GM12878 (cell line): ENCODE measurements around the gene KLF15. TPM values are rescaled to one million over a fixed set of nuclear protein-coding genes. Genes with fewer than 3 reads are reported as not detected.

Experiments used
- ATAC-seq: fragments of 200-7000 bp; cut with Tn5 transposase; 3 replicates; pipeline ENCODE4 v1.9.1; 2020; ENCODE audit warnings: mild to moderate bottlenecking, moderate library complexity
- BruUV-seq: library from RNA; stranded (reverse); fragments of 400-500 nt; replicated peaks from 2 replicates; lab custom pipeline; 2021; lab: Mats Ljungman, UMichigan
- CTCF ChIA-PET: fragments of 300-600 bp; sonication (Branson Sonifier 250); formaldehyde crosslinking; extraction: SDS; loops from one replicate; lab custom pipeline; 2021; ENCODE audit warnings: inconsistent platforms; lab: Yijun Ruan, JAX
- POLR2A ChIA-PET: fragments of 350-600 bp; formaldehyde crosslinking; extraction: SDS; loops from one replicate; lab custom pipeline; 2021; ENCODE audit warnings: inconsistent platforms; lab: Charles Lee
- RAD21 ChIA-PET: fragments of 300-600 bp; sonication (Branson Sonifier 250); formaldehyde crosslinking; loops from one replicate; lab custom pipeline; 2023; ENCODE audit warnings: antibody characterized with exemption; ENCODE audit not compliant: unreplicated experiment; lab: Charles Lee
- SMC1A ChIA-PET: fragments of 300-600 bp; sonication (Branson Sonifier 250); formaldehyde crosslinking; loops from one replicate; lab custom pipeline; 2023; ENCODE audit not compliant: unreplicated experiment, uncharacterized antibody; lab: Charles Lee
- DNase-seq: peaks from one replicate; pipeline ENCODE4 v3.0.0-alpha.2; 2011; ENCODE audit warnings: low read depth, low spot score
- FAIRE-seq: peaks from 3 replicates; lab custom pipeline; 2011; peaks lifted over from hg19 to GRCh38; lab: Jason Lieb, UNC
- H2AFZ ChIP-seq: 2 replicates; pipeline ENCODE4 v1.6.0; 2011; ENCODE audit warnings: low read depth, low read length, control low read depth; ENCODE audit not compliant: control insufficient read depth
- H3K27ac ChIP-seq: 2 replicates; pipeline ENCODE4 v1.5.1; 2011; ENCODE audit warnings: control low read depth; ENCODE audit not compliant: control insufficient read depth, insufficient read depth
- H3K27me3 ChIP-seq, 2 experiments: replicated peaks in 1 of 2; 2 replicates each; pipeline versions ENCODE4 v1.6.0 to v1.6.1; 2011; ENCODE audit warnings: low read length in 1 of 2; ENCODE audit not compliant: control insufficient read depth in 2 of 2, insufficient read depth in 2 of 2
- H3K36me3 ChIP-seq, 2 experiments: 2 replicates each; pipeline ENCODE4 v1.5.1; 2011; ENCODE audit warnings: low read length in 1 of 2; ENCODE audit not compliant: control insufficient read depth in 2 of 2, insufficient read depth in 2 of 2
- H3K4me1 ChIP-seq: 2 replicates; pipeline ENCODE4 v1.6.1; 2011; ENCODE audit warnings: mild to moderate bottlenecking, low read length, moderate library complexity, mixed read lengths; ENCODE audit not compliant: control insufficient read depth, insufficient read depth
- H3K4me2 ChIP-seq: 2 replicates; pipeline ENCODE4 v1.6.0; 2011; ENCODE audit warnings: control low read depth; ENCODE audit not compliant: control insufficient read depth, insufficient read depth
- H3K4me3 ChIP-seq: fragments of 200-600 bp; sonication (generic); 2 replicates; pipeline ENCODE4 v1.5.1; 2016
- H3K79me2 ChIP-seq: 2 replicates; pipeline ENCODE4 v1.6.0; 2011; ENCODE audit warnings: low read length; ENCODE audit not compliant: control insufficient read depth, insufficient read depth
- H3K9ac ChIP-seq: 2 replicates; pipeline ENCODE4 v1.8.0; 2011; ENCODE audit warnings: low read length, control low read depth, mixed read lengths; ENCODE audit not compliant: control insufficient read depth, insufficient read depth
- H3K9me3 ChIP-seq: replicated peaks from 3 replicates; pipeline ENCODE4 v1.5.1; 2011; ENCODE audit warnings: mild to moderate bottlenecking, low read length; ENCODE audit not compliant: control insufficient read depth, insufficient read depth
- H4K20me1 ChIP-seq: 2 replicates; pipeline ENCODE4 v1.6.0; 2011; ENCODE audit not compliant: control insufficient read depth, insufficient read depth
- CHD2 ChIP-seq: IDR thresholded peaks from 2 replicates; pipeline ENCODE4 v1.6.1; 2011; ENCODE audit warnings: low read depth, low read length, improper control_type of control experiment, borderline replicate concordance
- CREM ChIP-seq: IDR thresholded peaks from 2 replicates; pipeline ENCODE4 v1.6.1; 2014; ENCODE audit warnings: antibody characterized with exemption, low read depth
- E2F4 ChIP-seq: IDR thresholded peaks from 2 replicates; pipeline ENCODE4 v1.6.1; 2012; ENCODE audit warnings: low read depth, low read length, improper control_type of control experiment
- EP300 ChIP-seq, 2 experiments: fragments of 150-350 bp in 1 of 2; IDR thresholded peaks; 2 replicates each; pipeline ENCODE4 v1.6.1; 2011 to 2012; ENCODE audit warnings: low read depth in 2 of 2, low read length in 2 of 2, borderline replicate concordance in 1 of 2, improper control_type of control experiment in 1 of 2, inconsistent platforms in 1 of 2; ENCODE audit not compliant: control insufficient read depth in 1 of 2
- EZH2 ChIP-seq: IDR thresholded peaks from 2 replicates; pipeline ENCODE4 v1.6.1; 2012; ENCODE audit warnings: low read depth, mild to moderate bottlenecking, control low read depth, inconsistent platforms, low read length, borderline replicate concordance; ENCODE audit not compliant: control insufficient read depth
- FOXM1 ChIP-seq: IDR thresholded peaks from 2 replicates; pipeline ENCODE4 v1.6.1; 2012; ENCODE audit warnings: low read depth, mild to moderate bottlenecking, inconsistent platforms, low read length, moderate library complexity
- GABPA ChIP-seq: IDR thresholded peaks from 2 replicates; pipeline ENCODE4 v1.6.1; 2014; ENCODE audit warnings: antibody characterized with exemption, low read depth, mild to moderate bottlenecking, inconsistent platforms
- IKZF1 ChIP-seq: fragments of 450-650 bp; conservative IDR thresholded peaks from 2 replicates; pipeline ENCODE4 v1.6.1; 2017; ENCODE audit warnings: antibody characterized with exemption, mild to moderate bottlenecking
- MTA2 ChIP-seq: fragments of 450-650 bp; IDR thresholded peaks from 2 replicates; pipeline ENCODE4 v1.6.1; 2016; ENCODE audit warnings: low read depth, mild to moderate bottlenecking, moderate library complexity
- MYB ChIP-seq: fragments of 150-350 bp; IDR thresholded peaks from 2 replicates; pipeline ENCODE4 v1.6.1; 2014; ENCODE audit warnings: mild to moderate bottlenecking, low read depth, low read length, borderline replicate concordance
- SUZ12 ChIP-seq: fragments of 200-600 bp; sonication (generic); IDR thresholded peaks from one replicate; pipeline ENCODE4 v1.6.1; 2018; ENCODE audit warnings: antibody characterized with exemption, mild to moderate bottlenecking; ENCODE audit not compliant: unreplicated experiment
- WGBS: methylation state at CpG from one replicate; pipeline ENCODE4 v1.1.6; 2016; ENCODE audit warnings: low lambda C conversion rate; ENCODE audit not compliant: insufficient replicate concordance, insufficient coverage; ENCODE audit errors: missing lambda C conversion rate; 5-methylcytosine and 5-hydroxymethylcytosine counted together
- in situ Hi-C: fragments of 300-500 bp; cut with MboI; formaldehyde crosslinking; loops from 9 replicates; pipeline ENCODE4 v1.14.3; 2018; ENCODE audit warnings: mixed read lengths
- intact Hi-C: fragments of 100-400 bp; cut with micrococcal nuclease; formaldehyde crosslinking; loops from one replicate; pipeline ENCODE4 v1.14.2; 2022; ENCODE audit not compliant: unreplicated experiment
- polyA plus RNA-seq, 11 experiments: library from polyadenylated mRNA; depleted of rRNA in 4 of 11; unstranded in 6 of 11; stranded (reverse) in 5 of 11; fragments of >200 nt; fragmentation: Nextera tagmentation in 4 of 11; fragmentation: Illumina TruSeq in 1 of 11; extraction: Ambion mirVana in 4 of 11; extraction: Trizol in 1 of 11; gene quantifications; 1 replicate in 1 of 11; 2 replicates in 10 of 11; pipeline versions ENCODE4 v1.2.1 to v1.2.3, GENCODE V29; 2011 to 2016; ENCODE audit warnings: inconsistent platforms in 2 of 11, missing spikeins in 2 of 11, low read depth in 1 of 11
- total RNA-seq, 4 experiments: library from RNA; depleted of rRNA in 3 of 4; stranded (reverse); fragments of >200 nt in 3 of 4; fragmentation: Illumina TruSeq in 1 of 4; extraction: Trizol in 1 of 4; gene quantifications; 2 replicates each; pipeline versions ENCODE4 v1.2.1 to v1.2.3, GENCODE V29; 2013 to 2021
- TF ChIP-seq, protein P1 (sequence below): IDR thresholded peaks from 2 replicates; pipeline ENCODE4 v1.6.1; 2012; ENCODE audit warnings: mild to moderate bottlenecking, low read depth, low read length

The KLF15 gene
- total and polyA plus RNA-seq, 10 of the 15 experiments (the other 5 are each of a cell fraction or from before 2014, with no cell fraction given), result 0.15 TPM; not detected in 9

- ATAC-seq, result no peak
- SMC1A ChIA-PET, result no interaction called here
Measured at GRCh38 chr3:126303272-126303671, 53.9 kb downstream of the KLF15 start.

DNA sequence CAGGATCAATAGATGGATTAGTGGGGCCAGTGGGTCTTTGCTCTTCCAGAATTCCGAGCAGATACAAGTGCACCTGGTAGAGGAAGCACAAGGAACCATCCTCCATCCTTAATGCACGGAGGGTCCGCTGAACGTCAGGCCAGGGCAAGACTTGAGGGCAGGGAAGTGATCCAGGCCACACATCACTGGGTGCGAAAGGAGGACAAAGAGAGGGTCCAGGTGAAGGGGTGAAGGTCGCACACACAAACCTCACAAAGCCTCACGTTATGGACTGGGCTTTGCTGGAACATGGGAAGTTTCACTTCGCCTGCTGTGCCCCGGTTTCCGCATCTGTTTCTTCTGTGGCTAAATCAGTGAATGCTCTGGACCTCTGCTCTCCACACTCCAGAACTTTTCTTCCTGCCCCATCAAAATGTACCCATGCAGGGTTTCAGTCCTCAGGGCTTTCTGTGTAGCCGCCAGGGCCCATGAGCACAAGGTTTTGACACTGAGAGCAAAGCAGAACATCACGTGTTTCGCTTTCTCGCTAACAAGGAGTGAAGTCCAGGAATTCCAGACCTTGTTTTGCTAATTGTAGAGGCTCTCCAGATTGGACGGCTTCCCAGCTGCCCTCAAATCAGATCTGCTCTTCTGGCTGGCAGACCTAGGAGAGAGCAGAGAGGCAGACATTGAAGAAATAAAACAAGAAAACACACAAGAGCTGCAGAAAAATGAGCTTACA, 56.3 kb downstream of the KLF15 start:
- Histone ChIP-seq H3K4me3 (no peak overlapping the region), H3K27ac (no peak overlapping the region), H4K20me1 (no peaks in the 10 kb centered on the region), H3K27me3 (no peaks in the 10 kb centered on the region), H3K9ac (no peak overlapping the region), H3K36me3 (no peaks in the 10 kb centered on the region), H3K79me2 (no peaks in the 10 kb centered on the region), H3K4me1 (no peaks in the 10 kb centered on the region), H3K4me2 (no peak overlapping the region), H2AFZ (no peak overlapping the region), H3K9me3 (no peaks in the 10 kb centered on the region)
- POLR2A ChIA-PET, result no interaction called here
- FAIRE-seq (no peak), DNase-seq (no peak), ATAC-seq (no peak)
- WGBS, result 63% methylated on average over 15 of the region's 15 CpGs
- in situ Hi-C loops, result no loop called here
- RAD21 ChIA-PET, result no interaction called here
- BruUV-seq, result no TSS peak
- SMC1A ChIA-PET, result no interaction called here
- intact Hi-C loops, result no loop called here
- CTCF ChIA-PET, result no interaction called here
- TF ChIP-seq EP300 (IDR thresholded peaks at IDR 0.05; ENCODE audit: borderline replicate concordance in 1 of 2, control insufficient read depth in 1 of 2, low read depth in 2 of 2, low read length in 2 of 2), result no peak
- TF ChIP-seq CREM, result no peak
- TF ChIP-seq FOXM1, result no peak
- no peak for TF ChIP-seq EZH2
- TF ChIP-seq, protein P1, sequence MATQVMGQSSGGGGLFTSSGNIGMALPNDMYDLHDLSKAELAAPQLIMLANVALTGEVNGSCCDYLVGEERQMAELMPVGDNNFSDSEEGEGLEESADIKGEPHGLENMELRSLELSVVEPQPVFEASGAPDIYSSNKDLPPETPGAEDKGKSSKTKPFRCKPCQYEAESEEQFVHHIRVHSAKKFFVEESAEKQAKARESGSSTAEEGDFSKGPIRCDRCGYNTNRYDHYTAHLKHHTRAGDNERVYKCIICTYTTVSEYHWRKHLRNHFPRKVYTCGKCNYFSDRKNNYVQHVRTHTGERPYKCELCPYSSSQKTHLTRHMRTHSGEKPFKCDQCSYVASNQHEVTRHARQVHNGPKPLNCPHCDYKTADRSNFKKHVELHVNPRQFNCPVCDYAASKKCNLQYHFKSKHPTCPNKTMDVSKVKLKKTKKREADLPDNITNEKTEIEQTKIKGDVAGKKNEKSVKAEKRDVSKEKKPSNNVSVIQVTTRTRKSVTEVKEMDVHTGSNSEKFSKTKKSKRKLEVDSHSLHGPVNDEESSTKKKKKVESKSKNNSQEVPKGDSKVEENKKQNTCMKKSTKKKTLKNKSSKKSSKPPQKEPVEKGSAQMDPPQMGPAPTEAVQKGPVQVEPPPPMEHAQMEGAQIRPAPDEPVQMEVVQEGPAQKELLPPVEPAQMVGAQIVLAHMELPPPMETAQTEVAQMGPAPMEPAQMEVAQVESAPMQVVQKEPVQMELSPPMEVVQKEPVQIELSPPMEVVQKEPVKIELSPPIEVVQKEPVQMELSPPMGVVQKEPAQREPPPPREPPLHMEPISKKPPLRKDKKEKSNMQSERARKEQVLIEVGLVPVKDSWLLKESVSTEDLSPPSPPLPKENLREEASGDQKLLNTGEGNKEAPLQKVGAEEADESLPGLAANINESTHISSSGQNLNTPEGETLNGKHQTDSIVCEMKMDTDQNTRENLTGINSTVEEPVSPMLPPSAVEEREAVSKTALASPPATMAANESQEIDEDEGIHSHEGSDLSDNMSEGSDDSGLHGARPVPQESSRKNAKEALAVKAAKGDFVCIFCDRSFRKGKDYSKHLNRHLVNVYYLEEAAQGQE, result no peak
- no peak for TF ChIP-seq IKZF1
- no peak for TF ChIP-seq CHD2
- TF ChIP-seq GABPA, result no peak
- TF ChIP-seq SUZ12, result no peak

More at GRCh38 chr3:126303272-126303671, 53.9 kb downstream of the KLF15 start:
- Histone ChIP-seq H4K20me1 (no peaks in the 10 kb centered on the region), H3K9me3 (no peaks in the 10 kb centered on the region), H3K36me3 (no peaks in the 10 kb centered on the region), H3K4me3 (no peak overlapping the region), H2AFZ (no peak overlapping the region), H3K4me2 (no peak overlapping the region), H3K27ac (no peak overlapping the region), H3K9ac (no peak overlapping the region), H3K4me1 (no peaks in the 10 kb centered on the region), H3K79me2 (no peaks in the 10 kb centered on the region), H3K27me3 (no peaks in the 10 kb centered on the region)
- BruUV-seq, result no TSS peak
- no peak for TF ChIP-seq MTA2
- TF ChIP-seq MYB, result no peak
- TF ChIP-seq E2F4, result no peak
- FAIRE-seq (no peak), DNase-seq (no peak)
- in situ Hi-C loops, result no loop called here
- RAD21 ChIA-PET, result no interaction called here
- intact Hi-C loops, result no loop called here
- CTCF ChIA-PET, result no interaction called here
- POLR2A ChIA-PET, result no interaction called here
